K562 (cell line): ENCODE data around the gene CCT8L2. TPM values are rescaled to one million over a fixed set of nuclear protein-coding genes. Genes with fewer than 3 reads are reported as not detected.
"Not testable (repeated sequence)": the region's sequence is repeated elsewhere in the genome, so short reads cannot be mapped to it uniquely, and the experiment has no call there.

Experiments
- ARID2 ChIP-seq: fragments of 450-650 bp; IDR thresholded peaks from 2 replicates; pipeline ENCODE4 v1.6.1; 2017; ENCODE audit warnings: antibody characterized with exemption, mild to moderate bottlenecking
- CAMTA2 ChIP-seq: fragments of 250-450 bp; sonication (Bioruptor Pico); conservative IDR thresholded peaks from 2 replicates; pipeline ENCODE4 v1.5.1; 2022
- CHCHD3 ChIP-seq: fragments of 250-450 bp; sonication (Bioruptor Pico); IDR thresholded peaks from 2 replicates; pipeline ENCODE4 v2.1.2; 2022; ENCODE audit warnings: mild to moderate bottlenecking
- CREB3 ChIP-seq: fragments of 450-650 bp; conservative IDR thresholded peaks from 2 replicates; pipeline ENCODE4 v1.6.1; 2016; ENCODE audit warnings: missing genetic modification characterization, low read depth, mild to moderate bottlenecking, missing compliant biosample characterization, moderate library complexity
- CREB3L1 ChIP-seq: fragments of 450-650 bp; IDR thresholded peaks from 2 replicates; pipeline ENCODE4 v1.6.1; 2014; ENCODE audit warnings: low read depth, mild to moderate bottlenecking, moderate library complexity, borderline replicate concordance
- KDM4B ChIP-seq, 2 experiments: fragments of 450-650 bp in 1 of 2; sonication (generic) in 1 of 2; IDR thresholded peaks; 2 replicates each; pipeline ENCODE4 v1.6.1; 2016 to 2017; ENCODE audit warnings: borderline replicate concordance in 2 of 2, antibody characterized with exemption in 1 of 2, low read depth in 1 of 2, mild to moderate bottlenecking in 1 of 2
- NR3C1 ChIP-seq: sonication (generic); formaldehyde crosslinking; IDR thresholded peaks from 2 replicates; pipeline ENCODE4 v1.8.1; 2022; ENCODE audit warnings: missing genetic modification reagents
- POLR2A ChIP-seq: fragments of 450-650 bp; conservative IDR thresholded peaks from 2 replicates; pipeline ENCODE4 v1.6.1; 2016
- RBM15 ChIP-seq: fragments of 200-400 bp; formaldehyde crosslinking; IDR thresholded peaks from 2 replicates; pipeline ENCODE4 v1.6.1; 2018; ENCODE audit warnings: mild to moderate bottlenecking, low read length, moderate library complexity; ENCODE audit not compliant: insufficient read depth
- SMARCB1 ChIP-seq: IDR thresholded peaks from 2 replicates; pipeline ENCODE4 v1.6.1; 2011; ENCODE audit warnings: improper control_type of control experiment, low read depth; ENCODE audit not compliant: insufficient read length
- polyA plus RNA-seq, 8 experiments: library from polyadenylated mRNA; depleted of rRNA in 4 of 8; stranded (reverse) in 5 of 8; unstranded in 3 of 8; fragments of >200 nt; fragmentation: Nextera tagmentation in 2 of 8; fragmentation: Illumina TruSeq in 1 of 8; extraction: Ambion mirVana in 2 of 8; extraction: Trizol in 1 of 8; gene quantifications; 2 replicates each; pipeline versions ENCODE4 v1.2.1 to v1.2.3, GENCODE V29; 2011 to 2014; ENCODE audit warnings: inconsistent platforms in 1 of 8, missing spikeins in 1 of 8
- total RNA-seq, 7 experiments: library from RNA; depleted of rRNA in 6 of 7; stranded (reverse); fragments of >200 nt in 6 of 7; fragmentation: Illumina TruSeq in 2 of 7; extraction: Trizol in 2 of 7; gene quantifications; 2 replicates each; pipeline versions ENCODE4 v1.2.1 to v1.2.3, GENCODE V29; 2011 to 2021; ENCODE audit warnings: low replicate concordance in 1 of 7
- TF ChIP-seq, protein P1 (sequence below), 2 experiments: IDR thresholded peaks; 2 replicates each; pipeline ENCODE4 v1.6.1; 2011; ENCODE audit warnings: borderline replicate concordance in 1 of 2, control low read depth in 1 of 2, low read depth in 1 of 2, low read length in 1 of 2, mild to moderate bottlenecking in 1 of 2, mixed read lengths in 1 of 2, moderate library complexity in 1 of 2; ENCODE audit not compliant: insufficient read depth in 1 of 2, insufficient read length in 1 of 2, poor library complexity in 1 of 2, severe bottlenecking in 1 of 2; ENCODE audit errors: extremely low read depth in 1 of 2
- TF ChIP-seq, protein P2 (sequence below), 2 experiments: fragments of 450-650 bp in 1 of 2; sonication (generic) in 1 of 2; formaldehyde crosslinking in 1 of 2; IDR thresholded peaks; 2 replicates each; pipeline versions ENCODE4 v1.7.1 to v1.9.0; 2016 to 2022; ENCODE audit warnings: inconsistent platforms in 1 of 2, mild to moderate bottlenecking in 1 of 2, missing genetic modification reagents in 1 of 2

The CCT8L2 gene
- total and polyA plus RNA-seq, 9 of the 15 experiments (the other 6 are each of a cell fraction or from before 2014, with no cell fraction given) = 0.13 TPM; not detected in 8

DNA sequence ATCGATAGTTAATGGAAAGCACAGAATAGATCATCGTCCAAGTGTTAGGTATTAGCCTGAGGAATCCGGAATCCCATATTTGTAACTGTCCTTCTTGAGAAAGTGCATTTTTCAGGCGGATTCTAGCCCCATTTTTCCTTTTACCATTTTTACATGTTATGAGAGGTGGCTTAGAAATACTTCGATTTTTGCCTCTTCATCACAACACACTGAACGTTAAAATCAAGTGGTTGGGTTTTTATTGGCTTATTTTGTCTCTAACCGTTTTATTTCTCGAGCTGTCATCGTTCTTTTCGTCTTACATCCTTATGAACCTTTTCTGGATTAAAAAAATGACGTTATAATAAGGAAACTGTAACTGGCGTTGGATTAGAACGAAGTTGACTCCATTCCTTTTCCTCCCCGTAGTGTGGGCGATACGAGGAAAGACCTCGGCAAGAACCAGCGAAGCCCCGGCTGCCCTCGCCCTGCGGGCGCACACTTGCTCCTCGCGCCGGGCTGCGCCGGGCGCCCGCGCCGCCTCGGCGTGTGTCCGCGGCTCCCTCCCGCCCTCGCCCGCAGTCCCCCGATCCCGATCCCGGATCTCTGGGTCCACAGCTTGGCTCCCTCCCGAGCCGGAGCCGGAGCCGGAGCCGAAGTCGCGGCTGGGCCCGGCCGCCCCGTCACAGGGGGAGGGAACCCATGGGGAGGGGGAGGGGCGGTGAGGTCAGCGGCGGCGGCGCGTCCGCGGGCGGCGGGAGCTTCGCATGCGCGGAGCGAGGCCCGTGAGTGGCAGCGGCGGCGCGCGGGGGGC lies 8.2 kb upstream of the CCT8L2 start (continued):
- TF ChIP-seq SMARCB1 (peak; percentile 17), KDM4B (IDR thresholded peaks at IDR 0.05; ENCODE audit: borderline replicate concordance in 2 of 2, low read depth in 1 of 2) (peak in 1 of 2 experiments; percentile 94; a peak in 2 of 4 replicates), POLR2A (peak; percentile 84), CHCHD3 (CRISPR knock-in tag) (peak; percentile 75), ARID2 (peak; percentile 58; the same call in 1 of the 2 replicates), CREB3L1 (peak; percentile 89), RBM15 (0 out of 2 replicates have a peak, but pooled peaks have one; percentile 83), NR3C1 (CRISPR knock-in tag) (peak; percentile 68; the same call in 1 of the 2 replicates), CREB3 (peak; percentile 87), CAMTA2 (CRISPR knock-in tag) (peak; percentile 85; the same call in 1 of the 2 replicates)
- TF ChIP-seq, protein P1, sequence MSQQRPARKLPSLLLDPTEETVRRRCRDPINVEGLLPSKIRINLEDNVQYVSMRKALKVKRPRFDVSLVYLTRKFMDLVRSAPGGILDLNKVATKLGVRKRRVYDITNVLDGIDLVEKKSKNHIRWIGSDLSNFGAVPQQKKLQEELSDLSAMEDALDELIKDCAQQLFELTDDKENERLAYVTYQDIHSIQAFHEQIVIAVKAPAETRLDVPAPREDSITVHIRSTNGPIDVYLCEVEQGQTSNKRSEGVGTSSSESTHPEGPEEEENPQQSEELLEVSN (IDR thresholded peaks at IDR 0.05; ENCODE audit: borderline replicate concordance in 1 of 2, extremely low read depth in 1 of 2, insufficient read depth in 1 of 2, insufficient read length in 1 of 2, low read depth in 1 of 2, low read length in 1 of 2, poor library complexity in 1 of 2, severe bottlenecking in 1 of 2) = peak; percentile 99
- TF ChIP-seq, protein P2, sequence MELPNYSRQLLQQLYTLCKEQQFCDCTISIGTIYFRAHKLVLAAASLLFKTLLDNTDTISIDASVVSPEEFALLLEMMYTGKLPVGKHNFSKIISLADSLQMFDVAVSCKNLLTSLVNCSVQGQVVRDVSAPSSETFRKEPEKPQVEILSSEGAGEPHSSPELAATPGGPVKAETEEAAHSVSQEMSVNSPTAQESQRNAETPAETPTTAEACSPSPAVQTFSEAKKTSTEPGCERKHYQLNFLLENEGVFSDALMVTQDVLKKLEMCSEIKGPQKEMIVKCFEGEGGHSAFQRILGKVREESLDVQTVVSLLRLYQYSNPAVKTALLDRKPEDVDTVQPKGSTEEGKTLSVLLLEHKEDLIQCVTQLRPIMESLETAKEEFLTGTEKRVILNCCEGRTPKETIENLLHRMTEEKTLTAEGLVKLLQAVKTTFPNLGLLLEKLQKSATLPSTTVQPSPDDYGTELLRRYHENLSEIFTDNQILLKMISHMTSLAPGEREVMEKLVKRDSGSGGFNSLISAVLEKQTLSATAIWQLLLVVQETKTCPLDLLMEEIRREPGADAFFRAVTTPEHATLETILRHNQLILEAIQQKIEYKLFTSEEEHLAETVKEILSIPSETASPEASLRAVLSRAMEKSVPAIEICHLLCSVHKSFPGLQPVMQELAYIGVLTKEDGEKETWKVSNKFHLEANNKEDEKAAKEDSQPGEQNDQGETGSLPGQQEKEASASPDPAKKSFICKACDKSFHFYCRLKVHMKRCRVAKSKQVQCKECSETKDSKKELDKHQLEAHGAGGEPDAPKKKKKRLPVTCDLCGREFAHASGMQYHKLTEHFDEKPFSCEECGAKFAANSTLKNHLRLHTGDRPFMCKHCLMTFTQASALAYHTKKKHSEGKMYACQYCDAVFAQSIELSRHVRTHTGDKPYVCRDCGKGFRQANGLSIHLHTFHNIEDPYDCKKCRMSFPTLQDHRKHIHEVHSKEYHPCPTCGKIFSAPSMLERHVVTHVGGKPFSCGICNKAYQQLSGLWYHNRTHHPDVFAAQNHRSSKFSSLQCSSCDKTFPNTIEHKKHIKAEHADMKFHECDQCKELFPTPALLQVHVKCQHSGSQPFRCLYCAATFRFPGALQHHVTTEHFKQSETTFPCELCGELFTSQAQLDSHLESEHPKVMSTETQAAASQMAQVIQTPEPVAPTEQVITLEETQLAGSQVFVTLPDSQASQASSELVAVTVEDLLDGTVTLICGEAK (IDR thresholded peaks at IDR 0.05) = peak; percentile 79
- TF ChIP-seq, protein P2 (CRISPR knock-in tag; IDR thresholded peaks at IDR 0.05) = not testable (repeated sequence)
